IMR-90 (cell line): Measurements from ENCODE around the gene ADGRV1. TPM values are rescaled to one million over a fixed set of nuclear protein-coding genes. Genes with fewer than 3 reads are reported as not detected.

Experiments
- ATAC-seq: fragments of 200-7000 bp; cut with Tn5 transposase; 2 replicates; pipeline ENCODE4 v1.9.1; 2020; ENCODE audit warnings: low read depth, mild to moderate bottlenecking, moderate library complexity
- BruUV-seq: library from RNA; stranded (reverse); fragments of 400-500 nt; replicated peaks from 2 replicates; lab custom pipeline; 2021; lab: Mats Ljungman, UMichigan
- CTCF ChIA-PET: fragments of 300-600 bp; formaldehyde crosslinking; extraction: SDS; loops from one replicate; lab custom pipeline; 2021; ENCODE audit warnings: antibody characterized with exemption; lab: Yijun Ruan, JAX
- POLR2A ChIA-PET: fragments of 300-600 bp; sonication (Branson Sonifier 250); formaldehyde crosslinking; loops from one replicate; lab custom pipeline; 2022; ENCODE audit warnings: antibody characterized with exemption; ENCODE audit not compliant: unreplicated experiment; lab: Charles Lee
- DNase-seq: peaks from one replicate; pipeline ENCODE4 v3.0.0; 2013
- H2AFZ ChIP-seq: replicated peaks from 2 replicates; pipeline ENCODE3; 2013; ENCODE audit warnings: low read length, mild to moderate bottlenecking; ENCODE audit not compliant: poor library complexity
- H2AK5ac ChIP-seq: 2 replicates; pipeline ENCODE4 v1.6.1; 2013; ENCODE audit warnings: low read depth, low read length, inconsistent platforms
- H2AK9ac ChIP-seq: replicated peaks from 2 replicates; pipeline ENCODE3; 2013; ENCODE audit warnings: mild to moderate bottlenecking, low read depth, low read length, moderate library complexity; ENCODE audit not compliant: poor library complexity
- H2BK120ac ChIP-seq: 2 replicates; pipeline ENCODE4 v1.6.1; 2013; ENCODE audit warnings: low read depth, low read length, inconsistent platforms
- H2BK15ac ChIP-seq: 3 replicates; pipeline ENCODE4 v1.6.1; 2013; ENCODE audit warnings: low read depth, low read length, inconsistent platforms
- H2BK20ac ChIP-seq: 2 replicates; pipeline ENCODE4 v1.6.1; 2013; ENCODE audit warnings: low read depth, mild to moderate bottlenecking, inconsistent platforms, low read length, moderate library complexity
- H2BK5ac ChIP-seq: 2 replicates; pipeline ENCODE4 v1.6.1; 2013; ENCODE audit warnings: mild to moderate bottlenecking, low read depth, low read length, inconsistent platforms; ENCODE audit not compliant: poor library complexity, severe bottlenecking
- H3K14ac ChIP-seq: replicated peaks from 2 replicates; pipeline ENCODE4 v1.6.1; 2013; ENCODE audit warnings: low read depth, low read length, inconsistent platforms
- H3K18ac ChIP-seq: 2 replicates; pipeline ENCODE4 v1.6.1; 2013; ENCODE audit warnings: low read depth, low read length, control low read depth
- H3K23ac ChIP-seq: 2 replicates; pipeline ENCODE4 v1.6.1; 2013; ENCODE audit warnings: low read depth, low read length, inconsistent platforms
- H3K27ac ChIP-seq: 2 replicates; pipeline ENCODE4 v1.5.1; 2013; ENCODE audit warnings: mild to moderate bottlenecking, control low read depth, low read length; ENCODE audit not compliant: insufficient read depth
- H3K27me3 ChIP-seq: 2 replicates; pipeline ENCODE4 v1.6.1; 2013; ENCODE audit warnings: low read length; ENCODE audit not compliant: control insufficient read depth, insufficient read depth
- H3K36me3 ChIP-seq: 2 replicates; pipeline ENCODE4 v1.6.1; 2013; ENCODE audit warnings: low read length, mixed read lengths; ENCODE audit not compliant: control insufficient read depth, insufficient read depth
- H3K4ac ChIP-seq: 2 replicates; pipeline ENCODE4 v1.6.1; 2013; ENCODE audit warnings: low read depth, low read length, inconsistent platforms
- H3K4me1 ChIP-seq: 2 replicates; pipeline ENCODE4 v1.6.1; 2013; ENCODE audit warnings: low read length, mixed read lengths; ENCODE audit not compliant: control insufficient read depth, insufficient read depth
- H3K4me2 ChIP-seq: 2 replicates; pipeline ENCODE4 v1.6.1; 2013; ENCODE audit warnings: low read depth, mild to moderate bottlenecking, control low read depth, low read length, moderate library complexity
- H3K4me3 ChIP-seq: 2 replicates; pipeline ENCODE4 v1.5.1; 2013; ENCODE audit warnings: low read depth, mild to moderate bottlenecking, control low read depth, low read length, moderate library complexity; ENCODE audit not compliant: insufficient read depth
- H3K56ac ChIP-seq: 2 replicates; pipeline ENCODE4 v1.6.1; 2013; ENCODE audit warnings: low read length, inconsistent platforms; ENCODE audit not compliant: insufficient read depth; ENCODE audit errors: extremely low read depth
- H3K79me1 ChIP-seq, 2 experiments: 2 replicates each; pipeline ENCODE4 v1.6.1; 2013; ENCODE audit warnings: low read length in 2 of 2, inconsistent platforms in 1 of 2, low read depth in 1 of 2
- H3K9ac ChIP-seq: 2 replicates; pipeline ENCODE4 v1.6.1; 2013; ENCODE audit warnings: low read depth, low read length, control low read depth
- H3K9me1 ChIP-seq: 2 replicates; pipeline ENCODE4 v1.6.1; 2013; ENCODE audit warnings: low read length, inconsistent platforms; ENCODE audit not compliant: insufficient read depth
- H3K9me3 ChIP-seq: 2 replicates; pipeline ENCODE4 v1.6.1; 2013; ENCODE audit warnings: low read length; ENCODE audit not compliant: control insufficient read depth, insufficient read depth
- H4K20me1 ChIP-seq: 2 replicates; pipeline ENCODE4 v1.6.1; 2013; ENCODE audit warnings: low read length, inconsistent platforms; ENCODE audit not compliant: insufficient read depth
- H4K5ac ChIP-seq: 2 replicates; pipeline ENCODE4 v1.6.1; 2013; ENCODE audit warnings: mild to moderate bottlenecking, low read depth, low read length, control low read depth
- H4K8ac ChIP-seq, 2 experiments: 2 replicates each; pipeline ENCODE4 v1.6.1; 2013; ENCODE audit warnings: low read depth in 2 of 2, low read length in 2 of 2, control low read depth in 1 of 2, inconsistent platforms in 1 of 2
- H4K91ac ChIP-seq: 2 replicates; pipeline ENCODE4 v1.6.1; 2013; ENCODE audit warnings: low read depth, low read length, inconsistent platforms; ENCODE audit not compliant: insufficient read depth
- BHLHE40 ChIP-seq: fragments of 150-350 bp; IDR thresholded peaks from 2 replicates; pipeline ENCODE4 v1.6.1; 2016; ENCODE audit warnings: mild to moderate bottlenecking, low read depth, low read length
- CHD1 ChIP-seq: IDR thresholded peaks from 2 replicates; pipeline ENCODE4 v1.6.1; 2012; ENCODE audit warnings: low read depth, low read length, improper control_type of control experiment
- FOS ChIP-seq: fragments of 150-350 bp; IDR thresholded peaks from 2 replicates; pipeline ENCODE4 v1.6.1; 2016; ENCODE audit warnings: low read depth, low read length
- MAFK ChIP-seq: IDR thresholded peaks from 2 replicates; pipeline ENCODE4 v1.6.1; 2012; ENCODE audit warnings: low read depth, low read length, improper control_type of control experiment
- MAZ ChIP-seq: IDR thresholded peaks from 2 replicates; pipeline ENCODE4 v1.6.1; 2012; ENCODE audit warnings: low read depth, mild to moderate bottlenecking, low read length, improper control_type of control experiment, moderate library complexity, borderline replicate concordance
- RAD21 ChIP-seq: IDR thresholded peaks from 2 replicates; pipeline ENCODE4 v1.6.1; 2012; ENCODE audit warnings: low read length, improper control_type of control experiment
- RCOR1 ChIP-seq: IDR thresholded peaks from 2 replicates; pipeline ENCODE4 v1.6.1; 2012; ENCODE audit warnings: mild to moderate bottlenecking, low read length, improper control_type of control experiment; ENCODE audit not compliant: insufficient replicate concordance
- RFX5 ChIP-seq: IDR thresholded peaks from 2 replicates; pipeline ENCODE4 v1.8.0; 2012; ENCODE audit warnings: low read depth, mild to moderate bottlenecking, low read length, moderate library complexity
- WGBS, 2 experiments: methylation state at CpG; one replicate each; pipeline versions ENCODE4 v1.1.5 to v1.1.7; 2013; ENCODE audit warnings: missing lambda C conversion rate in 2 of 2; ENCODE audit not compliant: insufficient read length in 1 of 2; ENCODE audit errors: extremely low coverage in 2 of 2; 5-methylcytosine and 5-hydroxymethylcytosine counted together
- dilution Hi-C: fragments of 300-500 bp; cut with HindIII; formaldehyde crosslinking; loops from one replicate; pipeline ENCODE4 v1.14.3; 2018; ENCODE audit warnings: low sequenced_read_pairs; ENCODE audit not compliant: unreplicated experiment
- in situ Hi-C: fragments of 300-500 bp; cut with MboI; formaldehyde crosslinking; loops from 3 replicates; pipeline ENCODE4 v1.14.3; 2019; ENCODE audit warnings: low sequenced_read_pairs, inconsistent platforms, mixed read lengths
- intact Hi-C: fragments of 100-400 bp; cut with micrococcal nuclease; formaldehyde crosslinking; loops from 2 replicates; pipeline ENCODE4 v1.10.0; 2022
- polyA plus RNA-seq, 3 experiments: library from polyadenylated mRNA; depleted of rRNA; stranded (reverse); fragments of >200 nt; gene quantifications; 2 replicates each; pipeline ENCODE4 v1.2.3, GENCODE V29; 2012; ENCODE audit warnings: low replicate concordance in 1 of 3
- total RNA-seq: library from RNA; depleted of rRNA; stranded (reverse); fragments of >200 nt; gene quantifications from 2 replicates; pipeline ENCODE4 v1.2.3, GENCODE V29; 2012

Gene ADGRV1
- total and polyA plus RNA-seq, 2 of the 4 experiments (the other 2 are of a cell fraction), result under 0.01 TPM; not detected in 1

DNA sequence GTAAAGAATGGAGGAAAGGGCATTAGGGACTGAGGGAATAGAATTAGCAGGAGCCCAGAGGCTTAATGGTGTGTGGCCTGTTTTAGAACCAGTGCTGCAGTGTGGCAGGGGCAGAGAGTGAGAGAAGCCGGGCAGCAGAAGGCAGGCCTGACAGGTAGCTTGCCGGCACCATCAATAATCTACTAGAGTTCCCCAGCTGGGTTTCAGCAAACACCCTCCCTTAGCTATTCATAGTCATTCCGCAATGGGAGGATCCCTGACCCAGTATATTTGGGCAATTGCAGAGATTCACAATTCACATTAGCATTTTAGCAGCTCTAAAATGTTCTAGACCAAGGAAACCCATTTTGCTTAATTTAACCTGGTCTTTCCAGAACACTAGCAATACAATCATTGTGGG is 596.7 kb downstream of the ADGRV1 start:
- H2BK5ac ChIP-seq, result no peak overlapping the region
- H4K91ac ChIP-seq, result no peak overlapping the region
- no peak overlapping the region for H2BK15ac ChIP-seq
- CTCF ChIA-PET, result no interaction called here
- H3K4me2 ChIP-seq, result no peak overlapping the region
- ATAC-seq, result no peak
- H3K18ac ChIP-seq, result no peak overlapping the region
- H3K4ac ChIP-seq, result no peak overlapping the region
- intact Hi-C loops, result no loop called here
- in situ Hi-C loops, result no loop called here
- no peak overlapping the region for H2AFZ ChIP-seq
- no peak overlapping the region for H2AK9ac ChIP-seq
- no peak overlapping the region for H3K27ac ChIP-seq
- no peaks in the 10 kb centered on the region for H3K9me3 ChIP-seq
- H4K20me1 ChIP-seq, result no peaks in the 10 kb centered on the region
- H2AK5ac ChIP-seq, result 0 out of 2 replicates have a peak overlapping the region, but pooled peaks have one; percentile 70
- H3K27me3 ChIP-seq, result no peaks in the 10 kb centered on the region
- dilution Hi-C loops, result no loop called here
- H3K14ac ChIP-seq, result no peak overlapping the region
- no peak overlapping the region for H4K5ac ChIP-seq
- no peaks in the 10 kb centered on the region; the same call in 1 of the 2 replicates for H3K4me1 ChIP-seq
- no peak for DNase-seq
- no peak overlapping the region for H2BK120ac ChIP-seq
- no peaks in the 10 kb centered on the region for H3K79me1 ChIP-seq
- H3K4me3 ChIP-seq, result no peak overlapping the region
- POLR2A ChIA-PET, result no interaction called here
- no CpG with 5 or more reads among the region's 3 CpGs for WGBS, 2 experiments
- no peak overlapping the region for H3K23ac ChIP-seq
- no peak for TF ChIP-seq MAZ
- no peak for TF ChIP-seq RFX5
- no peak for TF ChIP-seq RCOR1
- no peak for TF ChIP-seq RAD21
- no peak for TF ChIP-seq BHLHE40
- no peak for TF ChIP-seq FOS
- no peak for TF ChIP-seq MAFK
- TF ChIP-seq CHD1, result no peak
- no peak overlapping the region for H3K9ac ChIP-seq
- no TSS peak for BruUV-seq
- no peaks in the 10 kb centered on the region for H3K9me1 ChIP-seq
- no peak overlapping the region for H3K56ac ChIP-seq
- H4K8ac ChIP-seq, result no peak overlapping the region
- no peaks in the 10 kb centered on the region for H3K36me3 ChIP-seq
- no peak overlapping the region for H2BK20ac ChIP-seq
